ENCODE data around the gene PTGIS.
"Not testable (repeated sequence)": the region's sequence is repeated elsewhere in the genome, so short reads cannot be mapped to it uniquely, and the experiment has no call there.

Gene PTGIS

GRCh38 chr20:49579874-49580812 lies 12.2 kb upstream of the PTGIS start:
- DNase-seq (ENCODE audit: low read depth), result no peak

GRCh38 chr20:49579195-49579594 lies 11.3 kb upstream of the PTGIS start:
- DNase-seq (ENCODE audit: low read depth), result no peak

GRCh38 chr20:49578436-49578835 lies 10.5 kb upstream of the PTGIS start:
- no peak for DNase-seq (ENCODE audit: low read depth)

DNA sequence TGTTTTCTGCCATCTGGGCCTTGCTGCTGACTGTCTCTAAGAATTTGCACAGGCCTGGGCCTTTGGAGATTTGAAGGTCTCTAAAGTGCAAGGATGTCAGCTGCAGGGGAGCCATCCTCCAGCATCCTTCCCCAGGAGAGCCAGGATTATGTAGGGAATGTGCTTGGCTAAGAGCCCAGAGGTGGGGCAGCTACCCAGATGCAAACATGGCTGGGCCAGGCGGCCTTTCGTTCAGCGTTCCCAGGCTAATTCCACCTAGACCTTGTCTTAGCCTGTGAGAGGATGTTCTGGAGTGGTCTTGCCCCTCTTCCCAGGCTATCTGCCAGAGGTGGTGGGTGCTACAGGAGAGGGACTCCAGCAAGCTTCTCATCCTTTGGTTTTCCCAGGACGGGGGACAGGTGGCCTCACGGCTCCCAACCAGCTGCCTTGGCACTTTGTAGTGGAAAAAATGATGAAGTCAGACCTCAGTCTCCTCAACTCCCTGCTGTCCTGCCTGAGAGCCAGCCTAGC lies 7.7 kb upstream of the PTGIS start:
- no peak for DNase-seq (ENCODE audit: low read depth)

DNA sequence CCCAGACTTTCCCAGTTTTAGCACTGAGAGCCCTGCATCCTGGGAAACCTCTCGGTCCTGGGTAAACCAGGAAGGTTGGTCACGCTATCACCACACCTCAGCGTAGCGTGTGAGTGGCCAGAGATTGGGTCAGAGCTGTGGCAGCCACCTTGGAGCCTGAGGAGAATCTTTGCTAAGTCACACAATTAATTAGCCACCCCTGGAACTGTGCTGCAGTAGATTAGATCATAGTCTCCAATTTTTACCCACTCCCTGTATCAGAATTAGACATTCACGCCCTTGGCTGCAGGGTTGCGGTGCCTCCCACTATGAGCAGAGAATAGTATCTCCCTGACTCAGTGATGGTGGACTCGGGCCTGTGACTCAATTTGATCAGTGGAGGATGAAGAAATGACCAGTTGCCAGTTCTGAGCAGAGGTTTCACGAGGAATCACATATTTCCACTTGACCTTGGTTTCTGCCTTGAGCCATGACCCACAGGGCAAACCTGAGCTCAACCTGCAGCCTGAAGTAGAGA lies 6.0 kb upstream of the PTGIS start:
- DNase-seq (ENCODE audit: low read depth), result no peak

- DNase-seq (ENCODE audit: low read depth), result no peak
Observed at GRCh38 chr20:49572857-49573256, 4.9 kb upstream of the PTGIS start.

DNA sequence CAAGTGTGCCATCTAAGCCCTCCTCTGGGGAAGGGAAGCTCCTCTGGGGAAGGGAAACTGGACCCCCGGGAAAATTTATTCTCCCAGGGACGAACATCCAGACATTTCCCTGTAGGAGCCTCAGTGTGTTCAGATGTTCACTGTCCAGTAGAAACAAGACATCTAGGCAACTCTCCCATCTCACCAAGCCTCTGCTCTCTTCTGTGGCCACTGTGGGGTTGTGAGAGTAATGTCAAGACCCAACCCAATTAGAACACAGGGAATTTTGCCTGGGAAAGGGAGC lies 3.6 kb upstream of the PTGIS start:
- no peak for DNase-seq (ENCODE audit: low read depth)

- no peak for DNase-seq (ENCODE audit: low read depth)
Observed at GRCh38 chr20:49570828-49571552, 3.1 kb upstream of the PTGIS start.

DNA sequence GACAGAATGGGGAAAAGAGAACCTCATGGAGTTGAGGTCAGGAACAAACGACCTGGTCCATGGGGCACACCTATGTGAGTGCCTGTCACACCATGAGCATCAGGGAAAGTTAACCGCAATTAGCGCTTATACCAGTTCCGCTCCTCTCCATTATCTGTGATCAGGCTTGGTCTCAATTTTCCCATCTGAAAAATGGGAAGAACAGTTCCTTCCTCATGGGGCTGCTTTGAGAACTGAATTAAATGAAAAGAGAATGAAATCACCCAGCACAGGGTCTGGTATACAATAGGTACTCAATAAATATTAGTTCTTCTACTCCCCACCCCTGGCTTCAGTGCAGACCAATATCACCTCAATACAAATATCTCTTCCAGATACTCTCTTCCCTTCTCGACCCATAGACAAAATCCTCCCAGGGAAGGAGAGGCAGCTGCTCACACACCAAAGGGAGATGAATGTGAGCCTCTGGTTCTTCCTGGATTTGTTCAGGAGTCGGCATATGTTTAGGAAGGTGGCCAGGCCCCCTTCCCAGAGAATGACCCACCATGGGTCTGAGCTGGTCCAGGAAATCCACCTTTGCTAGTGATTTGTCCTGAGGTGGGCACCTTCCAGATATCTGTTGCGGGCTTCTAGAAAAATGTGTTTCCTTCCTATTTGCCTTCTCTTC lies 2.4 kb upstream of the PTGIS start:
- no peak for DNase-seq (ENCODE audit: low read depth)

GRCh38 chr20:49569411-49570115 lies 1.6 kb upstream of the PTGIS start:
- DNase-seq (ENCODE audit: low read depth), result no peak

- DNase-seq (ENCODE audit: low read depth), result no peak
Observed at GRCh38 chr20:49568278-49569151, 578 bp upstream of the PTGIS start.

DNA sequence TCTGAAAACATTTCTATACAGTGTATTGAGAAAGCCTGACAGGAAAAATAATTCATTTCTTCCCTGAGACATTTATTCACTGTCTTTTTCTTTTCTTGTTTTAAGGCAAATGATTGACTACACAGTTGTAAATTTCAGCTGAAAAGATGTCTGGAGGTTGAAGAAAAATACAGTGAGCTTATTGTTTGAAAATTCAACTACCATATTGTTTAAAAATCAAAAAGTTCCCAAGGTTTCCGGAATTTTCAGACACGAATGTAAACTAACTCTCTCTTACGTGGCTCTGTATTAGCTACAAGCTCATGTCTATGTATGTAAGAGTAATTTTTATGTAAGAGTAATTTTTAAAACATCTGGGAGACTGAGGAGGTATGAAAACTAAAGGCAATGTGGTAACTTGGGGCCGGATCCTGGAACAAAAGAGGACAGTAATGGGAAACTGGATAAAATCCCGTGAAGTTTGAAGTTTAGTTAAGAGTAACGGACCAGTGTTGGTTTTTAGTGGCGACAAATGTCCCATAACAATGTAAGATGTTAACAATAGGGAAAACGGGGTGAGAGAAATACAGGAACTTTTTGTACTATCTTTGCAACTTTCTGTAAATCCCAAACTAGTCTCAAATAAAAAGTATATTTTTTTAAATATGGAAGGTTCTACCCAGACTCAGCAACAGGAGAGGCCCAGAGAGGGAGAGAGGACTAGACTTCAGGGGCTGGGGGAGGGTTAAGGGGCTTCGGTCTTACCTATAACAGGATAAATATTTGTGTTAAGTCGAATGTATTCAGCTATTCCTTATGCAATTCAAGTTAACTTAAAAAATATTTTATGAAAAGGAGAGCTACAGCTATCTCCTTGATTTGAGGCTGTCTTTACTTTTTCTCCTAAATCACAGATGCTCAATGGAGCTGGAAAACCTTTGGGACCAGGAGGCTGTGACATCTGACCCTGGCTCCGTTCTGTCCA lies 1.3 kb downstream of the PTGIS start:
- DNase-seq (ENCODE audit: low read depth), result no peak

DNA sequence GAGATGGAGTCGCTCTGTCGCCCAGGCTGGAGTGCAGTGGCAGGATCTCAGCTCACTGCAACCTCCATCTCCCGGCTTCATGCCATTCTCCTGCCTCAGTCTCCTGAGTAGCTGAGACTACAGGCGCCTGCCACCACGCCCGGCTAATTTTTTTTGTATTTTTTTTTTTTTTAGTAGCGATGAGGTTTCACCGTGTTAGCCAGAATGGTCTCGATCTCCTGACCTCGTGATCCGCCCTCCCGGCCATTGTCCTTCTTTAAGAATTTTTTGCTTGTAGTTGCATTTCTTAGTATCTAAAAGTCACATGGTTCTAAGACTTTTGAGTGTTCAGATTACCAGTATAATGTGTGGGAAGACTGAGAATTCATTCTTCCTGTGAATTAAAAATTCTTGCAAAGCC lies 2.9 kb downstream of the PTGIS start:
- not testable (repeated sequence) for DNase-seq (ENCODE audit: low read depth)

DNA sequence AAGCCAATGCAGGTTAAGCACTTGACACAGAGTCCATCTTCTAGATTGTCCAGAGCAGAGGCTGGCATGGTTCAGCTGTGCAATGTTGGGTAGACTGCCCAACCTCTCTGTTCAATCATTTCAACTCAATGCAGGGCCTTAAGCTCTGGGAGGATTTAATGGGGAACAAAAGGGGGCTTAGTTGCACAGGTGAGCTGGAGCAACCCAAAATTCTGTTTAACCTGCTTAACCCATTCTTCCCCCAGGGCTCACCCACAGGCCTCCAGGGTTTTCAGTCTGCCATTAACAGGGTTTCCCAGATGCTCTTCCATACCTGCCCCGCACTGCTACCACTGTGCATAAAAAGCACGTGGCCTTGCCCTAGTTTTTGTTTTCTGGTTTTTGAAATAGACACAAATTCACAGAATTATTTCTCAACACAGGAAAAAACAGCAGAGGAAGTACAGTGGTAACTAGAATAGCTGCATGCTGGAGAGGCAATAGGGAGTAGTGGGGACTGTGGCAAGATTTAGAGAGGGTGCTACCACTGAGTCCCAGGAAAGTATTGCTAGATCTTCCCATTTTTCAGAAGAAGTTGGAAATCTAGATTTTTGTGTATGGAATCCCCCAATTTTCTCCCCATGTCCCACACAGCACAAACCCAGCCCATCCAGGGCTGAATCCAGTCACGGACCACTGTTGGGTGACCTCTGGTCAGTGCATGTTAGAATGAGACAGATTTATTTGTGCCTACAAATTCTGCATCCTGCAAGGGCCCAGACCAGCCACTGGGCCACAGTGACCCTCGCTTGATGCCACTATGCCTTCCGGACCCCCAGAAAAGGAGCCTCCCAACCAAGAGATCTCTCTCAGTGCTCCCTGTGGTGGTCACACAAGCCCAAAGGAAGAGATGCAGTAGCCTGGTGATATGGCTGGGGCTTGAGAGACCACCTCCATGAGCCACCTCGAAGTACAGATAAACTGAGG lies 4.6 kb downstream of the PTGIS start:
- DNase-seq (ENCODE audit: low read depth), result no peak

- DNase-seq (ENCODE audit: low read depth), result no peak
Observed at GRCh38 chr20:49562311-49563014, 5.5 kb downstream of the PTGIS start.

DNA sequence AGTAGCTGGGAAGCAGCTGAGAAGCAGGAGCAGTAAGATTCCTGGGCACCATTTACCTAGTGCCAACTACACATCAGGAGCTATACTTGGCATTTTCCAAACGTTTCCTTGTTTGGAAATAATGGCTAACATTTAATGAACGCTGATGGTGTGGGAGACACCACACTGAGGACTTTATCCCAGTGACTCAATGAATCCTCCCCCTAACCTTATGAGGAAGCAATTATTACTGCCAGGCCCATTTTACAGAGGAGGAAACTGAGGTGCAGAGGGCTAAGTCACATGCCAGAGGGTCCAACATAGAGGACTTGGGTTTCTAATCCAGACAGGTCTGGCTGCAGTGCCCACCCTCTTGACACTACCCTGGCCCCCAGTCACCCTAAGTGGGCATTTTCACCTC lies 6.1 kb downstream of the PTGIS start:
- DNase-seq (ENCODE audit: low read depth), result no peak

DNA sequence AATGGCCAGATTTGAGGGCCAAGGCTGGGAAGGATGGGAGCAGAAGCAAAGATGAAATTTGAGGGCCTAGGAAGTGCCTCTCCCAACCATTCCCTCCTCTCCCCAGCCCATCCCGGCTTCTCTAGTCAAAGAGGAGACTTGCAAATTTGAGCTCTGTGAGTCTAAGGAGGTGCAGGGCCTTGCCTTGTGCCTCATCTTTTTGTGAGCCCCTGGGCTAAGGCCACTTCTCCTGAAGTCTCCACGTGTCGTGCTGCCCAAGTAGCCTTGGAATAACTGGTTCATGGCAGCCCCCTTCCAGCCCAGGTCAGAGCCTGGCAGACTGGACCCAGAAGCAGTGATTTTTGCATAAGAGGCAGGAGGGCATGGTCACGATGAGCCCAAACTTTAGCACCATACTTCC lies 6.7 kb downstream of the PTGIS start:
- no peak for DNase-seq (ENCODE audit: low read depth)

- DNase-seq (ENCODE audit: low read depth), result no peak
Observed at GRCh38 chr20:49560646-49561045, 7.3 kb downstream of the PTGIS start.

Data from stimulated activated CD8-positive, alpha-beta memory T cell treated with anti-CD3 and anti-CD28 coated beads, Interleukin-12 subunit alpha, Interleukin-12 subunit beta, amount 100 ng/mL, for 4 hours (primary cell).